HCT116 (cell line): Measurements from ENCODE around the gene PIGL.

ENCODE experiments used
- POLR2A ChIP-seq: IDR thresholded peaks from 2 replicates; pipeline ENCODE4 v1.7.0; 2011; ENCODE audit warnings: borderline replicate concordance; ENCODE audit not compliant: insufficient read depth, insufficient read length; ENCODE audit errors: extremely low read depth
- YY1 ChIP-seq: IDR thresholded peaks from 2 replicates; pipeline ENCODE4 v1.6.1; 2011; ENCODE audit warnings: low read length, low read depth, moderate library complexity, mild to moderate bottlenecking; ENCODE audit not compliant: insufficient replicate concordance; ENCODE audit errors: extremely low read depth
- TF ChIP-seq, protein P1 (sequence below), 3 experiments: fragments of 200-600 bp in 1 of 3; sonication (generic) in 1 of 3; IDR thresholded peaks in 2 of 3; conservative IDR thresholded peaks in 1 of 3; 2 replicates each; pipeline ENCODE4 v1.5.1; 2012 to 2017; ENCODE audit warnings: low read depth in 2 of 3, low read length in 2 of 3, antibody characterized with exemption in 1 of 3, borderline replicate concordance in 1 of 3, control low read depth in 1 of 3, mild to moderate bottlenecking in 1 of 3, mixed read lengths in 1 of 3, mixed run types in 1 of 3, moderate library complexity in 1 of 3; ENCODE audit not compliant: insufficient read depth in 1 of 3
- TF ChIP-seq, protein P2 (sequence below): IDR thresholded peaks from 2 replicates; pipeline ENCODE4 v1.6.1; 2012; ENCODE audit warnings: low read depth

DNA sequence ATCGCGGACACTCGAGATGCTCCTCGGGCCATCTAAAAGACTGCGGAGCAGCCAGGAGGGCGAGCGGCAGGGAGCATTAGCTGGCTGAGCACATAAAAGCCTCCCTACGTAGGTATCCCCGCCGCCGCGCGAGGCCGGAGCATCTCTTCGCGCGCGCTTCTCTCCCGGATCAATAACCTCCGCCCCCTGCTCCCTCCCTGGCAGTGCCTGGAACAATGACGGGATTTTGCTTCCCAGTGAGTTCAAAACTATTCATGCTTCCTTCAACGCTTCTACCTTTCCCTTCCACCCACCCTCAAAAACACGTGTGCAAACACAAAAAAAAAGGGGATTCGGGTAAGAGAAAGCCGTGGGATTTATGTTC is 135.3 kb downstream of the PIGL start:
- TF ChIP-seq YY1, result no peak
- TF ChIP-seq, protein P1, sequence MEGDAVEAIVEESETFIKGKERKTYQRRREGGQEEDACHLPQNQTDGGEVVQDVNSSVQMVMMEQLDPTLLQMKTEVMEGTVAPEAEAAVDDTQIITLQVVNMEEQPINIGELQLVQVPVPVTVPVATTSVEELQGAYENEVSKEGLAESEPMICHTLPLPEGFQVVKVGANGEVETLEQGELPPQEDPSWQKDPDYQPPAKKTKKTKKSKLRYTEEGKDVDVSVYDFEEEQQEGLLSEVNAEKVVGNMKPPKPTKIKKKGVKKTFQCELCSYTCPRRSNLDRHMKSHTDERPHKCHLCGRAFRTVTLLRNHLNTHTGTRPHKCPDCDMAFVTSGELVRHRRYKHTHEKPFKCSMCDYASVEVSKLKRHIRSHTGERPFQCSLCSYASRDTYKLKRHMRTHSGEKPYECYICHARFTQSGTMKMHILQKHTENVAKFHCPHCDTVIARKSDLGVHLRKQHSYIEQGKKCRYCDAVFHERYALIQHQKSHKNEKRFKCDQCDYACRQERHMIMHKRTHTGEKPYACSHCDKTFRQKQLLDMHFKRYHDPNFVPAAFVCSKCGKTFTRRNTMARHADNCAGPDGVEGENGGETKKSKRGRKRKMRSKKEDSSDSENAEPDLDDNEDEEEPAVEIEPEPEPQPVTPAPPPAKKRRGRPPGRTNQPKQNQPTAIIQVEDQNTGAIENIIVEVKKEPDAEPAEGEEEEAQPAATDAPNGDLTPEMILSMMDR (IDR thresholded peaks at IDR 0.05 in 2 of 3, conservative IDR thresholded peaks at IDR 0.05 in 1 of 3; ENCODE audit: borderline replicate concordance in 1 of 3, insufficient read depth in 1 of 3, low read depth in 2 of 3, low read length in 2 of 3), result no peak
- TF ChIP-seq, protein P2, sequence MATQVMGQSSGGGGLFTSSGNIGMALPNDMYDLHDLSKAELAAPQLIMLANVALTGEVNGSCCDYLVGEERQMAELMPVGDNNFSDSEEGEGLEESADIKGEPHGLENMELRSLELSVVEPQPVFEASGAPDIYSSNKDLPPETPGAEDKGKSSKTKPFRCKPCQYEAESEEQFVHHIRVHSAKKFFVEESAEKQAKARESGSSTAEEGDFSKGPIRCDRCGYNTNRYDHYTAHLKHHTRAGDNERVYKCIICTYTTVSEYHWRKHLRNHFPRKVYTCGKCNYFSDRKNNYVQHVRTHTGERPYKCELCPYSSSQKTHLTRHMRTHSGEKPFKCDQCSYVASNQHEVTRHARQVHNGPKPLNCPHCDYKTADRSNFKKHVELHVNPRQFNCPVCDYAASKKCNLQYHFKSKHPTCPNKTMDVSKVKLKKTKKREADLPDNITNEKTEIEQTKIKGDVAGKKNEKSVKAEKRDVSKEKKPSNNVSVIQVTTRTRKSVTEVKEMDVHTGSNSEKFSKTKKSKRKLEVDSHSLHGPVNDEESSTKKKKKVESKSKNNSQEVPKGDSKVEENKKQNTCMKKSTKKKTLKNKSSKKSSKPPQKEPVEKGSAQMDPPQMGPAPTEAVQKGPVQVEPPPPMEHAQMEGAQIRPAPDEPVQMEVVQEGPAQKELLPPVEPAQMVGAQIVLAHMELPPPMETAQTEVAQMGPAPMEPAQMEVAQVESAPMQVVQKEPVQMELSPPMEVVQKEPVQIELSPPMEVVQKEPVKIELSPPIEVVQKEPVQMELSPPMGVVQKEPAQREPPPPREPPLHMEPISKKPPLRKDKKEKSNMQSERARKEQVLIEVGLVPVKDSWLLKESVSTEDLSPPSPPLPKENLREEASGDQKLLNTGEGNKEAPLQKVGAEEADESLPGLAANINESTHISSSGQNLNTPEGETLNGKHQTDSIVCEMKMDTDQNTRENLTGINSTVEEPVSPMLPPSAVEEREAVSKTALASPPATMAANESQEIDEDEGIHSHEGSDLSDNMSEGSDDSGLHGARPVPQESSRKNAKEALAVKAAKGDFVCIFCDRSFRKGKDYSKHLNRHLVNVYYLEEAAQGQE, result no peak
- TF ChIP-seq POLR2A, result no peak
